Measurements from ENCODE around the gene HUS1.

DNA sequence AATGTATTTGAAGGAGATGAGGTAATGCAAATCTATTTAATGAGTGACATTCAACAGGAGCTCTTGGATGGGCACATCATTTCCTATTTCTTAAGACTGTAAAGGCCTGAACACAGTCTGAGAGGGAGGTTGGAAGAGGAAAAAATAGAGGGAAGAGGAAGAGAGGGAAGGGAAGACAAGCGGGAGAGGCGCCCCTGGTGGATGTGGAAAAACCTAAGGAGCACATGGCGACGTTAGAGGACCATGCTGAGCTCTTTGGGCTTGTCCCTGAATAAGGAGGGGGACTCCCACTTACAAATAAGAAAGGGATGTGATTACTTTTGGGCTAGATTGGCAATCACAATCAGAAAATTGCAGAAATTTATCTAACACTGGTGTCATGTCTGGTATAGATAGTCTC, 29.8 kb upstream of the HUS1 start:
- TF ChIP-seq, protein P1, sequence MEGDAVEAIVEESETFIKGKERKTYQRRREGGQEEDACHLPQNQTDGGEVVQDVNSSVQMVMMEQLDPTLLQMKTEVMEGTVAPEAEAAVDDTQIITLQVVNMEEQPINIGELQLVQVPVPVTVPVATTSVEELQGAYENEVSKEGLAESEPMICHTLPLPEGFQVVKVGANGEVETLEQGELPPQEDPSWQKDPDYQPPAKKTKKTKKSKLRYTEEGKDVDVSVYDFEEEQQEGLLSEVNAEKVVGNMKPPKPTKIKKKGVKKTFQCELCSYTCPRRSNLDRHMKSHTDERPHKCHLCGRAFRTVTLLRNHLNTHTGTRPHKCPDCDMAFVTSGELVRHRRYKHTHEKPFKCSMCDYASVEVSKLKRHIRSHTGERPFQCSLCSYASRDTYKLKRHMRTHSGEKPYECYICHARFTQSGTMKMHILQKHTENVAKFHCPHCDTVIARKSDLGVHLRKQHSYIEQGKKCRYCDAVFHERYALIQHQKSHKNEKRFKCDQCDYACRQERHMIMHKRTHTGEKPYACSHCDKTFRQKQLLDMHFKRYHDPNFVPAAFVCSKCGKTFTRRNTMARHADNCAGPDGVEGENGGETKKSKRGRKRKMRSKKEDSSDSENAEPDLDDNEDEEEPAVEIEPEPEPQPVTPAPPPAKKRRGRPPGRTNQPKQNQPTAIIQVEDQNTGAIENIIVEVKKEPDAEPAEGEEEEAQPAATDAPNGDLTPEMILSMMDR (IDR thresholded peaks at IDR 0.05; ENCODE audit: borderline replicate concordance, extremely low read depth, low read length, poor library complexity, severe bottlenecking): no peak
- TF ChIP-seq EZH2 (IDR thresholded peaks at IDR 0.05; ENCODE audit: borderline replicate concordance, low read depth, low read length, severe bottlenecking): no peak

Measured in DND-41 (cell line).